Measurements from ENCODE around the gene TREH.
"Not testable (repeated sequence)": the region's sequence is repeated elsewhere in the genome, so short reads cannot be mapped to it uniquely, and the experiment has no call there.

The TREH gene

GRCh38 chr11:118688339-118688738 lies 8.9 kb upstream of the TREH start:
- not testable (repeated sequence) for H3K27me3 ChIP-seq (ENCODE audit: control insufficient read depth, insufficient read depth, low read length); H3K9me3 ChIP-seq (ENCODE audit: control insufficient read depth, insufficient read depth, low read length); H3K4me1 ChIP-seq (ENCODE audit: control insufficient read depth, insufficient read depth, low read length); H3K27ac ChIP-seq (ENCODE audit: low read length); H3K4me3 ChIP-seq (ENCODE audit: low read length); H3K36me3 ChIP-seq (ENCODE audit: control insufficient read depth, insufficient read depth, low read length); DNase-seq (ENCODE audit: low read depth, low spot score)
- WGBS (ENCODE audit: insufficient coverage, insufficient read length), result no CpG with 5 or more reads among the region's 10 CpGs

GRCh38 chr11:118687906-118688305 lies 8.5 kb upstream of the TREH start:
- no peak for DNase-seq (ENCODE audit: low read depth, low spot score)
- Histone ChIP-seq H3K27ac (ENCODE audit: low read length) (no peak overlapping the region), H3K9me3 (ENCODE audit: control insufficient read depth, insufficient read depth, low read length) (no peaks in the 10 kb centered on the region), H3K4me3 (ENCODE audit: low read length) (no peak overlapping the region), H3K4me1 (ENCODE audit: control insufficient read depth, insufficient read depth, low read length) (peaks cover 5% of the 10 kb centered on the region; the same call in 1 of the 2 replicates), H3K36me3 (ENCODE audit: control insufficient read depth, insufficient read depth, low read length) (no peaks in the 10 kb centered on the region), H3K27me3 (ENCODE audit: control insufficient read depth, insufficient read depth, low read length) (no peaks in the 10 kb centered on the region)
- WGBS (ENCODE audit: insufficient coverage, insufficient read length), result no CpG with 5 or more reads among the region's 5 CpGs

- DNase-seq (ENCODE audit: low read depth, low spot score), result no peak
- Histone ChIP-seq H3K4me1 (ENCODE audit: control insufficient read depth, insufficient read depth, low read length) (no peaks in the 10 kb centered on the region), H3K36me3 (ENCODE audit: control insufficient read depth, insufficient read depth, low read length) (no peaks in the 10 kb centered on the region), H3K27me3 (ENCODE audit: control insufficient read depth, insufficient read depth, low read length) (no peaks in the 10 kb centered on the region), H3K9me3 (ENCODE audit: control insufficient read depth, insufficient read depth, low read length) (no peaks in the 10 kb centered on the region), H3K27ac (ENCODE audit: low read length) (no peak overlapping the region), H3K4me3 (ENCODE audit: low read length) (no peak overlapping the region)
- no CpG with 5 or more reads among the region's 2 CpGs for WGBS (ENCODE audit: insufficient coverage, insufficient read length)
Observed at GRCh38 chr11:118684187-118684586, 4.7 kb upstream of the TREH start.

- H3K9me3 ChIP-seq (ENCODE audit: control insufficient read depth, insufficient read depth, low read length); H3K4me1 ChIP-seq (ENCODE audit: control insufficient read depth, insufficient read depth, low read length); H3K4me3 ChIP-seq (ENCODE audit: low read length); H3K27me3 ChIP-seq (ENCODE audit: control insufficient read depth, insufficient read depth, low read length); H3K27ac ChIP-seq (ENCODE audit: low read length); H3K36me3 ChIP-seq (ENCODE audit: control insufficient read depth, insufficient read depth, low read length); DNase-seq (ENCODE audit: low read depth, low spot score): not testable (repeated sequence)
- WGBS (ENCODE audit: insufficient coverage, insufficient read length), result no CpG with 5 or more reads among the region's 6 CpGs
Observed at GRCh38 chr11:118682939-118683338, 3.5 kb upstream of the TREH start.

- no CpG with 5 or more reads among the region's 1 CpG for WGBS (ENCODE audit: insufficient coverage, insufficient read length)
Observed at GRCh38 chr11:118682372-118682771, 2.9 kb upstream of the TREH start.

GRCh38 chr11:118678908-118679307 lies 542 bp downstream of the TREH start:
- not testable (repeated sequence) for H3K27ac ChIP-seq (ENCODE audit: low read length); H3K27me3 ChIP-seq (ENCODE audit: control insufficient read depth, insufficient read depth, low read length); DNase-seq (ENCODE audit: low read depth, low spot score); H3K4me3 ChIP-seq (ENCODE audit: low read length); H3K36me3 ChIP-seq (ENCODE audit: control insufficient read depth, insufficient read depth, low read length); H3K9me3 ChIP-seq (ENCODE audit: control insufficient read depth, insufficient read depth, low read length); H3K4me1 ChIP-seq (ENCODE audit: control insufficient read depth, insufficient read depth, low read length)
- no CpG with 5 or more reads among the region's 11 CpGs for WGBS (ENCODE audit: insufficient coverage, insufficient read length)

More at GRCh38 chr11:118682372-118682771, 2.9 kb upstream of the TREH start:
- H3K4me1 ChIP-seq (ENCODE audit: control insufficient read depth, insufficient read depth, low read length), result no peaks in the 10 kb centered on the region
- no peaks in the 10 kb centered on the region for H3K9me3 ChIP-seq (ENCODE audit: control insufficient read depth, insufficient read depth, low read length)
- no peaks in the 10 kb centered on the region for H3K27me3 ChIP-seq (ENCODE audit: control insufficient read depth, insufficient read depth, low read length)
- DNase-seq (ENCODE audit: low read depth, low spot score), result no peak
- H3K4me3 ChIP-seq (ENCODE audit: low read length), result no peak overlapping the region
- no peaks in the 10 kb centered on the region for H3K36me3 ChIP-seq (ENCODE audit: control insufficient read depth, insufficient read depth, low read length)
- H3K27ac ChIP-seq (ENCODE audit: low read length), result no peak overlapping the region

- H3K4me1 ChIP-seq (ENCODE audit: control insufficient read depth, insufficient read depth, low read length), result no peaks in the 10 kb centered on the region
- no peak overlapping the region for H3K27ac ChIP-seq (ENCODE audit: low read length)
- WGBS (ENCODE audit: insufficient coverage, insufficient read length), result no CpG with 5 or more reads among the region's 6 CpGs
- H3K36me3 ChIP-seq (ENCODE audit: control insufficient read depth, insufficient read depth, low read length), result no peaks in the 10 kb centered on the region
- H3K4me3 ChIP-seq (ENCODE audit: low read length), result no peak overlapping the region
- no peak for DNase-seq (ENCODE audit: low read depth, low spot score)
- no peaks in the 10 kb centered on the region for H3K27me3 ChIP-seq (ENCODE audit: control insufficient read depth, insufficient read depth, low read length)
- no peaks in the 10 kb centered on the region; the same call in 1 of the 2 replicates for H3K9me3 ChIP-seq (ENCODE audit: control insufficient read depth, insufficient read depth, low read length)
Observed at GRCh38 chr11:118677977-118678376, 1.5 kb downstream of the TREH start.

- Histone ChIP-seq H3K27ac (ENCODE audit: low read length) (no peak overlapping the region), H3K36me3 (ENCODE audit: control insufficient read depth, insufficient read depth, low read length) (no peaks in the 10 kb centered on the region), H3K4me1 (ENCODE audit: control insufficient read depth, insufficient read depth, low read length) (no peaks in the 10 kb centered on the region), H3K27me3 (ENCODE audit: control insufficient read depth, insufficient read depth, low read length) (no peaks in the 10 kb centered on the region), H3K9me3 (ENCODE audit: control insufficient read depth, insufficient read depth, low read length) (no peaks in the 10 kb centered on the region; the same call in 1 of the 2 replicates), H3K4me3 (ENCODE audit: low read length) (no peak overlapping the region)
- WGBS (ENCODE audit: insufficient coverage, insufficient read length), result no CpG with 5 or more reads among the region's 1 CpG
- no peak for DNase-seq (ENCODE audit: low read depth, low spot score)
Observed at GRCh38 chr11:118674082-118674435, 5.4 kb downstream of the TREH start.

- H3K9me3 ChIP-seq (ENCODE audit: control insufficient read depth, insufficient read depth, low read length), result no peaks in the 10 kb centered on the region; the same call in 1 of the 2 replicates
- H3K27ac ChIP-seq (ENCODE audit: low read length), result no peak overlapping the region
- H3K4me3 ChIP-seq (ENCODE audit: low read length), result no peak overlapping the region
- WGBS (ENCODE audit: insufficient coverage, insufficient read length), result no CpG with 5 or more reads among the region's 6 CpGs
- H3K27me3 ChIP-seq (ENCODE audit: control insufficient read depth, insufficient read depth, low read length), result no peaks in the 10 kb centered on the region
- no peak for DNase-seq (ENCODE audit: low read depth, low spot score)
- no peaks in the 10 kb centered on the region for H3K36me3 ChIP-seq (ENCODE audit: control insufficient read depth, insufficient read depth, low read length)
- H3K4me1 ChIP-seq (ENCODE audit: control insufficient read depth, insufficient read depth, low read length), result no peaks in the 10 kb centered on the region
Observed at GRCh38 chr11:118673361-118674081, 5.9 kb downstream of the TREH start.

- no peak overlapping the region for H3K4me3 ChIP-seq (ENCODE audit: low read length)
- no CpG with 5 or more reads among the region's 1 CpG for WGBS (ENCODE audit: insufficient coverage, insufficient read length)
- H3K9me3 ChIP-seq (ENCODE audit: control insufficient read depth, insufficient read depth, low read length), result no peaks in the 10 kb centered on the region; the same call in 1 of the 2 replicates
- H3K4me1 ChIP-seq (ENCODE audit: control insufficient read depth, insufficient read depth, low read length), result no peaks in the 10 kb centered on the region
- H3K27me3 ChIP-seq (ENCODE audit: control insufficient read depth, insufficient read depth, low read length), result no peaks in the 10 kb centered on the region
- no peak for DNase-seq (ENCODE audit: low read depth, low spot score)
- no peak overlapping the region for H3K27ac ChIP-seq (ENCODE audit: low read length)
- no peaks in the 10 kb centered on the region for H3K36me3 ChIP-seq (ENCODE audit: control insufficient read depth, insufficient read depth, low read length)
Observed at GRCh38 chr11:118672846-118673245, 6.6 kb downstream of the TREH start.

- no peak overlapping the region for H3K4me3 ChIP-seq (ENCODE audit: low read length)
- no peaks in the 10 kb centered on the region; the same call in 1 of the 2 replicates for H3K9me3 ChIP-seq (ENCODE audit: control insufficient read depth, insufficient read depth, low read length)
- DNase-seq (ENCODE audit: low read depth, low spot score), result no peak
- H3K27ac ChIP-seq (ENCODE audit: low read length), result no peak overlapping the region
- no peaks in the 10 kb centered on the region for H3K36me3 ChIP-seq (ENCODE audit: control insufficient read depth, insufficient read depth, low read length)
- H3K27me3 ChIP-seq (ENCODE audit: control insufficient read depth, insufficient read depth, low read length), result no peaks in the 10 kb centered on the region
- no CpG with 5 or more reads among the region's 2 CpGs for WGBS (ENCODE audit: insufficient coverage, insufficient read length)
- no peaks in the 10 kb centered on the region for H3K4me1 ChIP-seq (ENCODE audit: control insufficient read depth, insufficient read depth, low read length)
Observed at GRCh38 chr11:118671254-118671653, 8.2 kb downstream of the TREH start.
